Kidney capillary endothelial cell (primary cell): ENCODE data around the gene DENND1A.
"Not testable (repeated sequence)": the region's sequence is repeated elsewhere in the genome, so short reads cannot be mapped to it uniquely, and the experiment has no call there.

ENCODE experiments used
- DNase-seq: peaks from one replicate; pipeline ENCODE4 v3.0.0-alpha.2; 2018; ENCODE audit warnings: low spot score

Gene DENND1A

DNA sequence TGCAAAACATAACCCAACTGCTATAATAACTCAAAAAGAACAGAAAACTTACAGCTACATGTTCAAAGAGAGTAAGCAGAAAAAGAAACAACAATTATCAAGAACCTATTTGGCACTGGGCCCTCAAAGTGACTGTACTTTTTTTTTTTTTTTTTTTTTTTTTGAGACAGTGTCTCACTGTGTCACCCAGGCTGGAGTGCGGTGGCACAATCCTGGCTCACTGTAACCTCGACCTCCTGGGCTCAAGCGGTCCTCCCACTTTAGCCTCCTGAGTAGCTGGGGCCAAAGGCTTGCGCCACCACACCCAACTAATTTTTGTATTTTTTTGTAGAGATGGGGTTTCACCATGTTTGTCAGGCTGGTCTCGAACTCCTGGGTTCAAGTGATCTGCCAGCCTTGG lies 114.1 kb downstream of the DENND1A start:
- not testable (repeated sequence) for DNase-seq

- no peak for DNase-seq
These were observed 115.4 kb downstream of the DENND1A start for GRCh38 chr9:123814496-123814895.

GRCh38 chr9:123812984-123813383 lies 116.9 kb downstream of the DENND1A start:
- no peak for DNase-seq

- no peak for DNase-seq
These were observed 122.7 kb downstream of the DENND1A start for GRCh38 chr9:123807251-123807650.

DNA sequence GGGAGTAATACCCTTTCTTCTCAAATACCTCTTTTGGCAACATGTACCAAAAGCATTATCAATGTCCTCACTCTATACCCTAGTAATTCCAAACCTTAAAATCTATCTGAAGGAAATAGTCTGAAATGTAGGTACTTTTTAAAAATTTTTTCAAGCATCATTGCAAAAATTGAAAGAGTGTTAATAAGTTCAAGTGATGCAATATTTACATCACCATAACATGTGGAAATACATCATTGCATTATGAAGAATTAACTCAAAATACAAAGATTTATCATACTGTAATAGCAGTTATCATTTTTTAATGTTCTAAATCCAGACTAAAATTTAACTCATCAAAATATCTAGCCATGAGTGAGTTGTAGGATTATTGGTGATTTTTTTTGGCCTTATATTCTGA lies 123.1 kb downstream of the DENND1A start:
- no peak for DNase-seq

- DNase-seq = no peak
These were observed 131.7 kb downstream of the DENND1A start for GRCh38 chr9:123798195-123798594.

- DNase-seq = no peak
These were observed 133.1 kb downstream of the DENND1A start for GRCh38 chr9:123796618-123797484.

- DNase-seq = no peak
These were observed 133.8 kb downstream of the DENND1A start for GRCh38 chr9:123796094-123796493.

- DNase-seq = no peak
These were observed 134.6 kb downstream of the DENND1A start for GRCh38 chr9:123795336-123795735.

GRCh38 chr9:123792501-123792900 lies 137.4 kb downstream of the DENND1A start:
- no peak for DNase-seq

DNA sequence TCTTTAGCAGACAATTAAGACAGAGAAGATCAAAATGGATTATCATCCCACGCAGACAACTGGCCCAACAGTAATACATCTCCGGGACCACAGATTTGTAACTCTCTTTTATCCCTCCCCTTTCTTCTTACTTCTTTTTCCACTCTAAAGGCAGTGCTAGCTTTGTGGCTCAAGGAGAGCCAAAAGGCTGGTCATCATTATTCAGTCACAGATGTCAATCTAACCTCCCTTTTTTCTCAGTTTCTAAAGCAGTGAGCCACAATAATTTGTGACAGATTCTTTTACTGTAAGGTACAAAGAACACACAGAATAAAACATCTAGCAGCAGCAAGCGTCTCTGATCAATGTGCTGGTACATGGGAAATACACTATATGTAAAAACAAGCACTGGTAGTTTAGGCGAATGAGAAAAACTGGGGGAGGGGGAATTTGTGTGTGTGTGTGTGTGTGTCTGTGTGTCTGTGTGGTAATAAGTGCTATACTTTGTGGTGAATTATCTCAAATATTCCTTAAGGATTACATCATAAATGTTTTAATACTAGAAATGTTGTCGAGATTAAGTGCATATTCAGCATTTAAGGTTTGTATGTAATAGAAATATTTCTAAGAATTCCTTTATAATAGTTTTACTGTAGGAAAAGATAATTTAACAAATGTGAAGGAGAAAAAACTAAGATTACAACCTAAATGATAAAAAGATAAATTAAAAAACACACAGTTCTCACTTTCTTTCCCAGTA lies 140.2 kb downstream of the DENND1A start:
- DNase-seq = no peak

GRCh38 chr9:123787416-123787815 lies 142.5 kb downstream of the DENND1A start:
- DNase-seq = no peak

DNA sequence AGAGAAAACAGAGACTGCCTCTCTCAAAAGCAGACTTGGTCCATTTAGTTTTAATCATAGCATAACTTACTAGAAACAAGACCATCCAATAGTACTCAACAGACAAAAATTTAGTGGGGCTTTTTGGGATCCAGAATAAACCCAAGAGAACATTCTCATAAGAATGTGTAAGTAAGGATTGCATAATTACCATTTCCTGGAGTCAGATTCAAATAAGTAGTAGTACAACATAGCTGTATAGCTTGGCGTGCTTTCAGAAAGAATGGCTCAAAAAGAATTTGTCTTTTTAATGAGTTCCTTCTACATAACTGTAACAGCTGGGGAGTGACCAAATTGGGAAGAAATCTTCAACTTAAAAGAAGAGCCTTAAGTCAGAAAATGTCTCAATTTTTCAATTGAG lies 145.4 kb downstream of the DENND1A start:
- no peak for DNase-seq

- DNase-seq = no peak
These were observed 151.6 kb downstream of the DENND1A start for GRCh38 chr9:123778232-123778902.

DNA sequence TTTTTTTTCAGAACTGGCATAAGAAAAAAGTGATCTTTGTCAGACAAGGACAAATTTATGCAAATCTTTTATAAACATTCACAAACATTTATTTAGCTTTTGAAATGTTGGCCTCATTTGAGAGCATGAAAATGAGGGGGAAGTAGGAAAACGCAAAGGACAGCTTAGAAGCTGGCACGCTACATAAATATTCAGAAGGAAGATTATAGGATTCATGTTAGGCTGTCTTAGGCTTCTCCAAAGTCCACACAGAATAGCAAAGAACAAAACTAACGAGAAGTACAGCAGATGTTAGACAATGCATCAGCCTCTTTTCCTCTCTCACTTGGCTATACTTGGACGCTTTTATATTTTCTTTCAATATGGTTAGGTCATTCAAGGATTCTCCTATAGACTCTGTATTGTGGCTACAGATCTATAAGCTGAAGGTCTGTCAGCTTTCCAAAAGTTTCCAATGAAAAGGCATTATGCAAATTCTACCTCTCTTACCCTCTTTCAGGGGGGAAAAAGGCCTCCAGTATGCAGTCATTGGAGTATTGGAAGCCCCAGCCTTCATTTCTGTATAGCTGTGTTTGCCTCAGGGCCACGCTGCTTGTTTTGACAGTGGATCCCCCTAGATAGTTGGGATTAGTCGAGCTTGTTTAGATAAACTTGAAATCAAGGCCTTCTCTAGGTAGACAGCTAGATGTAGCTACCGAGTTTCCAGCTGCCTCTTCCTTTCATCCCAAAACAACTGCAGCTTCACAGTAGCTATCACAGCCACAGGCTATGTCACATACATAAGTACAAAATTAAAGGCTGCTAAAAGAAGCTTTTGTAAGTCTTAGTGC lies 153.0 kb downstream of the DENND1A start:
- DNase-seq = no peak

DNA sequence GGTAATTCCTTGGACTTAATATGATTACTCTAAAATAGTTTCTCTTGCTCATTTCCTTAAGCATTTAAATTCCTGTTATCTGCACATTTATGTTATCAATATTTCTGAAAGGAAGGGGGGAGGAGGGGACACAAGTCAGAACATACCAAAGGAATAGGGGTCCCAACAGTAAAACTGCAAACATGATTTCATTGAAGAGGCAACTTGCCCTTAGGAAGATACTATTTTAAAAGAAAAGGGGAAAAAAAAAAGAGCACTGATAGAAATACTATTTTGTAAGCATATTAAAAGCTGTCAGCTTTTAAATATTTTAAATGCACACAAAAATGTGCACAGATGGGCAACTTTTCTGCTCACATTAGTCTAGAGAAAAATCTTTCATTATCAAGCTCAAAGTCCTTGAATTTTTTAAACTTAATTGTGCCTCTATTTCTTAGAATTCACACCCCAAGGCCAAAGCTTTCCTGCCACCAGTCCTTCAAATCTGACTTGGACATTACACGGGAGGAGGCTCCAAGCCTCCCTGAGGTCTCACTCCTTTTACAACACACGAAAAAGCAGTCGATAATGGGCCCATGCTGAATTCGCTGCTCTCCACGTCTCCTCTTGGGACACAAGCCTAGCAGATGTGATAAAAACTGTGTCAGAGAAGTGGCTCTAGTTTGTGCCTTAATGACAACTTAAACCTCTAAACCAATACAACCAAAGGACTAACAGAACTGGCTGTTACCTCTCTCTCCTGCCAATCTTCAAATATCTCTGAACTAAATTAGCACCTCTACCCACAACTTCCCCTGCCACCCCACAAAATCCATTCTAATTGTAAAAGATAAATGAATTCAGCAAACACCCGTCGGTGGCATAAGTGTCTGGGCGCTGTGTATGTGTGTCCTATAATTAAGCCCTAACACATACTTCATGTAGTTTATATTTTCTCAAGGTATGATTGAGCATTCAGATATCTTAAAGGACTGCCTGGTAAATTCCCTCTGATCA lies 154.3 kb downstream of the DENND1A start:
- DNase-seq = no peak

DNA sequence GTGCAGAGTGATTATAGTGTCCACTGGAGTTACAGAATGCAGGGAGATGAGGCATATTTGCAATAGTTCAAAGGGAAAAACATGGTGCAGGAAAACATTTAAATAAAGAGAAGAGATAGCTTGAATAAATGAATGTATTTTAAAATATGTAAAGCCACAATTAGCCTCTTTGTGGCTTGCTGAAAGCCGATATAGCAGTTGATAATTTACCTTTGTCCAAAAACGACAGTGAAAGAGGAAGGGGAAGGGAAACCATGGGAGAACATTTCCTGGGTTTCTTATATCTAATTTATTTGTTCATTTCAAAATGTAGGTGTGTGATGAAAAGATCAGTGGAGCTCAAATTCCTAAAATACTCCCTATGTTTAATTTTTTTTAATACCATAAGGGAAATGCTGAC lies 156.1 kb downstream of the DENND1A start:
- DNase-seq = no peak

- no peak for DNase-seq
These were observed 157.0 kb downstream of the DENND1A start for GRCh38 chr9:123772967-123773366.

GRCh38 chr9:123772374-123772773 lies 157.6 kb downstream of the DENND1A start:
- DNase-seq = no peak

DNA sequence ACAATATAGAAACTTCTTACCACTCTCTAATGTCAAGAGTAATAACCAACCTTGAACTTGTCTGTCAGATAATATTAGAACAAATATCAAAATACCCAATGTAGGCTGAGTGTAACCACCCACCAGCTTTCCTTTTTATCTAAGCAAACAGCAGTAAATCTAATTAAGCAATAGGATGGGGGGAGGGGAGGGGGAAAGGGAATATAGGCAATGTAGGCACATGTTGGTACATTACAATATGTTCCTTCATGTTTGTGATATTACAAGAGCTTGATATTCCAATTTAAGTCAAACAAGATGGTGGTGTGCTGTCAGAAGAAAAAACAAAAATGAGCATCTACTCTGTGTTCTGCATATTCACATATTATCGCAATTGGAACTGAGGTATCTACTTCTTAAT lies 158.2 kb downstream of the DENND1A start:
- no peak for DNase-seq

- no peak for DNase-seq
These were observed 160.2 kb downstream of the DENND1A start for GRCh38 chr9:123769719-123770118.
